ENCODE measurements around the gene AHDC1.
A peak's percentile ranks its signal among the peaks of the same experiment; 100 is the strongest.
"Not testable (repeated sequence)": the region's sequence is repeated elsewhere in the genome, so short reads cannot be mapped to it uniquely, and the experiment has no call there.

The AHDC1 gene, protein sequence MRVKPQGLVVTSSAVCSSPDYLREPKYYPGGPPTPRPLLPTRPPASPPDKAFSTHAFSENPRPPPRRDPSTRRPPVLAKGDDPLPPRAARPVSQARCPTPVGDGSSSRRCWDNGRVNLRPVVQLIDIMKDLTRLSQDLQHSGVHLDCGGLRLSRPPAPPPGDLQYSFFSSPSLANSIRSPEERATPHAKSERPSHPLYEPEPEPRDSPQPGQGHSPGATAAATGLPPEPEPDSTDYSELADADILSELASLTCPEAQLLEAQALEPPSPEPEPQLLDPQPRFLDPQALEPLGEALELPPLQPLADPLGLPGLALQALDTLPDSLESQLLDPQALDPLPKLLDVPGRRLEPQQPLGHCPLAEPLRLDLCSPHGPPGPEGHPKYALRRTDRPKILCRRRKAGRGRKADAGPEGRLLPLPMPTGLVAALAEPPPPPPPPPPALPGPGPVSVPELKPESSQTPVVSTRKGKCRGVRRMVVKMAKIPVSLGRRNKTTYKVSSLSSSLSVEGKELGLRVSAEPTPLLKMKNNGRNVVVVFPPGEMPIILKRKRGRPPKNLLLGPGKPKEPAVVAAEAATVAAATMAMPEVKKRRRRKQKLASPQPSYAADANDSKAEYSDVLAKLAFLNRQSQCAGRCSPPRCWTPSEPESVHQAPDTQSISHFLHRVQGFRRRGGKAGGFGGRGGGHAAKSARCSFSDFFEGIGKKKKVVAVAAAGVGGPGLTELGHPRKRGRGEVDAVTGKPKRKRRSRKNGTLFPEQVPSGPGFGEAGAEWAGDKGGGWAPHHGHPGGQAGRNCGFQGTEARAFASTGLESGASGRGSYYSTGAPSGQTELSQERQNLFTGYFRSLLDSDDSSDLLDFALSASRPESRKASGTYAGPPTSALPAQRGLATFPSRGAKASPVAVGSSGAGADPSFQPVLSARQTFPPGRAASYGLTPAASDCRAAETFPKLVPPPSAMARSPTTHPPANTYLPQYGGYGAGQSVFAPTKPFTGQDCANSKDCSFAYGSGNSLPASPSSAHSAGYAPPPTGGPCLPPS (N-terminal part only)

DNA sequence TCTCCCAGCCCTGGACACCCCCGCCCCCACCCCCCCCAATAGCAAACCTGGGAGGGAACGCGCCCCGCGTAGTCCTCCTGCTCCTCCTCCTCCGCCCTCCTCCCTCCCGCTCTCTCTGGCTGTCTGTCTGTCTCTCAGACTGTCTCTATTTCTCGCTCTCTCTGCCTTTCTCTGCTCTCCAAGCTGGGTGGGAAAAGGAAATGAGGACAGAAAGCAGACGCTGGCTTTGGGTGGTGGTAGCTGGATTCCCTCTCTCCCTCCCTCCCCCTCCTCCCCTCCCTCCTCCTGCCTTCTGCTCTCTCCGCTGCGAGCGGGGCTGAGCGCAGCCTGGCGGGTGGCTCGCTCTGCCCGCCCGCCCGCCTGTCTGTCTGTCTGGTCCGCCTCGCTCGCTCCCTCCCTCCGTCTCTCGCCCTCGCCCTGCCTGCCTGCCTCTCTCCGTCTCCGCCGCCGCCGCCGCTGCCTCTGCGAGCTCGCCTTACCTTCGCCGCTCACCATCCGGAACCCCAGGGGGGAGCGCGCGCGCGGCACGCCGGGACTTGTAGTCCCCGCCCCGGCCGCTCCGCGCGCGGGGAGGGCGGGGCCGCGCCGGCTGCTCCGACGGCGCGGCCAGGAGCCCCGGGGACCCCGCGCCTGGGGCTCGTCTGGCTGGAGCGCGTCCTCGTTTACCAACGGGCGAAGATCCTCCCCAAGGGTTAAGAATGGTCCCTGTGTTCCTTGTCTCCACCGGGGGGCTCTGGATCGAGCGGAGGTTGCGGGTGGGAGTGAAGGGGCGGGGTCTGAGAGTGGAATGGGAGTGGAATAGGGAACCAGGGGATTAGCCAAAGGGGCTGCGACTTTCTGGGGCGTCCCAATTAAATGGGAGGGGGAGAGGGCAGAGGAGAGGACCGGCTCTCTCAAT lies at the start of gene AHDC1:
Gene AHDC1 (minus strand): TSS at position 464 of the 898 bp plus-strand sequence. CDS start 52,029 bp downstream, outside the sequence.
- FAIRE-seq (no peak), DNase-seq (ENCODE audit: low spot score) (peak; percentile 68)

DNA sequence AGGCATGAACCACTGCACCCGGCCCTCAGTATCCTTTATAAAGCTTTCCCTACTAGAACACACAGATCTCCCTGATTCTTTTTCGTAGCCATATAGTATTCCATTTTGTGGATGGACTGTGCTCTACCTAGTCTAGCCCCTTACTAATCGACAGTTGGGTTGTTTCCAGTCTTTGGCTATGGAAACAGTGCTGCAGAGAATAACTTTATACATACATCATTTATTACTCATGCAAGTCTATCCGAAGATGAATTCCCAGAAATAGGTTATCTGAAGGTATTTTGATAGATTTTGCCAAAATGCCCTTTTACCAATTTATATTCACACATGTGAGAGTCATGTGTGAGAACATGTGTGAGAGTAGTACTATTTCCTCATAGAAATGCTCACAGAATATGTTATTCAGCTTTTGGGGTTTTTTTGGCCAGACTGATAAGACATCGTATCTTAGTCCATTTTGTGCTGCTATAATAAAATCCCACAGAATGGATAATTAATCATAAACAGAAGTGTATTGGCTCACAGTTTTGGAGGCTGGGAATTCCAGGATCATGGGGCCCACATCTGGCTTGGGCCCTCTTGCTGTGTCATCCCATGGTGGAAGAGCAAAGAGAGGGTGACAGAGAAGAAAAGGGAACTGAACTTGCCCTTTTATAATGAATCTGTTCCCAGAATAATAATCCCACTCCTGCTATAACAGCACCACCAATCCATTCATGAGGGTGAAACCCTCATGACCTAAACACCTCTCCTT lies 48.3 kb upstream of the AHDC1 start:
- FAIRE-seq (no peak), DNase-seq (ENCODE audit: low spot score) (no peak)

DNA sequence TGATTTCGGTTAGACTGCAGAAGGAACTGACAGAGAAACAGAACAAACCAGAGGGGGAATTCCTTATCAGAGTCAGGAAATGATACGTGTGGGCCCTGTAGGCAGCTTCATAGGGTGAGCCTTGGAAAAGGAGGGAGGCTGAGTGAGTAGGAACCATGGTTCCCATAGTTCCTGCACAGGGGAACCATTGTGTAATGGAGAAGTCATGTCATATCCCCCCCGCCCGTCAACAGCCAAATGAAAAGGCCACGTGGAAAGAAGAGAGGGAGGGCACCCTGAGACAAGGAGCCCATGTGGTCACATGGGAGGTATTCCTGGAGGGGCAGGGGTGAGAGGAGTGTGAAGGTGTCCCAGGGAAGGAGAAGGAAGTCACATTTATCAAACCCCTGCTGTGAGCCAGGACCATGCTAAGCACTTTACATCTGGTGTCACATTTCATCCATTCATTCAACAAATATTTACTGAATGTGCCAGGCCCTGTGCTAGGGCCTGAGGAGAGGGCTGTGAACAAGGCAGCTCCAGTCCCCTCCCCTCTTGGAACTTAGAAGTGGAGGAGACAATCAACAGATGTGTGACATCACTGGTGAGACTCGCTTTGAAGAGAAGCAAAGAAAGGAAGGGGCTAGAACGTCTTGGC lies 46.7 kb upstream of the AHDC1 start:
- FAIRE-seq, result no peak
- DNase-seq (ENCODE audit: low spot score), result peak; percentile 29

DNA sequence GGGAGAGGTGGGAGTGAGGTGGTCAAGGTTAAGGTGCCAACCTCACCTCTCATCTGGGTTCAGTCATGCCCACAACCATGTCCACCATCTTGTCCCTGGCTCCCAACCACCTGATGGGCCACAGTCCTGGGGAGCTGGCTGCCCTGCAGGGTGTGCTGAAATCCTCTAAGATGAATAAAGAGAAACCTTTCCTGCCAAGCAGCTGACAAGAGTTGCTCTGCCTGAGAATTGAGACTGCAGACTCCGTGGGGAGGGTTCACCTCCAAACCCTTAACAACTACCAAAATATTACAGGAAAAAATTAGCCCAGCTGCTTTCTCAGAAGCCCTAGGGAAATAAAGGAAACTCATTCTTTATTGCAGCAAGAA lies 46.2 kb upstream of the AHDC1 start:
- DNase-seq (ENCODE audit: low spot score), result no peak
- no peak for FAIRE-seq

DNA sequence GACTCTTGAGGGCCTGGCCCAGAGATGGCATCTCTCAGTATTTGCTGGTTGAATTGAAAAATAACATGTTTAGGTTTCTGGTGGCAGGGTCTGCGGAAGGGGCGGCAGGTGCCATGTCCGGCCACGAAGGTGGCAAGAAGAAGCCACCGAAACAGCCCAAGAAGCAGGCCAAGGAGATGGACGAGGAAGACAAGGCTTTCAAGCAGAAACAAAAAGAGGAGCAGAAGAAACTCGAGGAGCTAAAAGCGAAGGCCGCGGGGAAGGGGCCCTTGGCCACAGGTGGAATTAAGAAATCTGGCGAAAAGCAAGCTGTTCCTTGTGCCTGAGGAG lies 45.3 kb upstream of the AHDC1 start:
- FAIRE-seq (no peak), DNase-seq (ENCODE audit: low spot score) (no peak)

DNA sequence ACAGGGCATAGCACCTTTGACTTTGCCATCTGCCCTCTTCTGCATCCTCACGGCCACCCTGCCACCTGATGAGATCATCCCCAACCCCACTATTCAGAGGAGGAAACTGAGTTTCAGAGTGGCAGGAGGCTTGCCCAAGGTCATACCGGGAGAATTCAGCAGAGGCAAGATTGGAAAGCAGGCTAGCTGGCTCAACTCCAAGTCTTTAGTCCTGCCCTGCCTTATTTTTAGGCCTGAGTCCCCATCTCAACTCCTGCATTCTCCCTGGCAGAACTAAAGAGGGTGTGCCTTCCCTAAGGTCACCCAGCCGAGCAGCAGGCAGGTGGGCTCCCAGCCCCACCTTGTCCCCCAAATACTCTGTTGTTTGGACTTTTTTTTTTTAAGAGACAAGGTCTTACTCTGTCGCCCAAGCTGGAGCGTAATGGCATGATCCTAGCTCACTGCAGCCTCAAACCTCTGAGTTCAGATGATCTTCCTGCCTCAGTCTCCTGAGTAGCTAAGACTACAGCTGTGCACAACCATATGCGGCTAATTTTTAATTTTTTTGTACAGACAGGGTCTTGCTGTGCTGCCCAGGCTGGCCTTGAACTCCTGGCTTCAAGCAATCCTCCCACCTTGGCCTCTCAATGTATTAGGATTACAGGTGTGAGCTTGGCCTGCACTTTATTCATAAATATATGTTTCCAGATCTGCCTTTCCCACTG lies 44.8 kb upstream of the AHDC1 start:
- DNase-seq (ENCODE audit: low spot score) (no peak), FAIRE-seq (no peak)

DNA sequence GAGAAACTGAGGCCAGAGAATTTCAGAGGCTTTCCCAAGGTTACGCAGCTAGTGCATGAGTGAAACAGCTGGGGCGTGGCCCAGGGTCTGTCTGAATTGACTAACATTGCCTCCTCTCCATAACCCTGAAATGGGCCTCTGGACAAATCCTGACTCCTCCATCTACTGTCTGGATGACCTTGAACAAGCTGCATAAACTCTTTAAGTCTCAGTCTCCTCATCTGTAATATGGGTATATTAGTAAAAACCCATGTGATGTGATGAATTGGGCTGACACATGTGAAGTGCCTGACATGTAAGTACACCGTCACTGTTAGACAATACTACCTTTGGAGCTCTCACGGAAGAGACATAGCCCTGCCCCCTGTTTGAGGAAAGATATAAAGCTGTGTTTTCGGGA lies 43.4 kb upstream of the AHDC1 start:
- FAIRE-seq (no peak), DNase-seq (ENCODE audit: low spot score) (no peak)

DNA sequence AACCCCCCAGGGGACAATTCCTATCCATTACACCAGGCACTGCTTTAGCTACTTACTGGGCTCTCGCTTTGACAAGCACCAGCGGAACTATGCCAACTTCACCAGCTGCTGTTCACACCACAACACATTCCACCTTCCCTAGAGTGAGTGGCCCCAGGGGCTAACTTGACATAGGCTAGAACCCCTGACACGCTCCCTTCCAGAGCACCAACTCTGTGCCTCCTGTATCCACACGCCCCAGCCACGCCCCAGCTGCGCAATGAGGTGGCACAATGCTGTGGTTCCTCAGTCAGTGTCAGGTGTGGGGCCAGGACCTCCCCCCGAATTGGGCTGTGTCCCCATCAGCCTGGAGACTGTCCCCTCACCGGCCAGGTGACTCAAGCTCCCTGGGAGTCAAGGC lies 42.7 kb upstream of the AHDC1 start:
- no peak for FAIRE-seq
- no peak for DNase-seq (ENCODE audit: low spot score)

DNA sequence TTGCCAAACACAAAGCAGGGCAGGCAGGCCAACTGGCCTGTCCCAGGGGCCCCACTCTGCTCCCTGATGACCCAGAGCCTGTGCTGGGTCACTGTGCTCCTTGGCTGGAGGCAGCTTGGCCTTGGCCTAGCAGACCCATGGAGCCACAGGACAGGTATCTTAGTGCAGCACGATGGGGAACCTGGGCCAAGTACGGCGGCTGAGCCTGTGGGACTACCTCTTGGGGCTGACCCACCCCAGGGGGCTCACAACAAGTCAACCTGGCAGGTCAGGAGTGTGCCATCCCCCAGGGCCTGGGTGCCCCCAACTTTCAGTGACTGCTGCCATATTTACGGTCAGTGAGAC lies 41.1 kb upstream of the AHDC1 start:
- DNase-seq (ENCODE audit: low spot score) (no peak), FAIRE-seq (no peak)

DNA sequence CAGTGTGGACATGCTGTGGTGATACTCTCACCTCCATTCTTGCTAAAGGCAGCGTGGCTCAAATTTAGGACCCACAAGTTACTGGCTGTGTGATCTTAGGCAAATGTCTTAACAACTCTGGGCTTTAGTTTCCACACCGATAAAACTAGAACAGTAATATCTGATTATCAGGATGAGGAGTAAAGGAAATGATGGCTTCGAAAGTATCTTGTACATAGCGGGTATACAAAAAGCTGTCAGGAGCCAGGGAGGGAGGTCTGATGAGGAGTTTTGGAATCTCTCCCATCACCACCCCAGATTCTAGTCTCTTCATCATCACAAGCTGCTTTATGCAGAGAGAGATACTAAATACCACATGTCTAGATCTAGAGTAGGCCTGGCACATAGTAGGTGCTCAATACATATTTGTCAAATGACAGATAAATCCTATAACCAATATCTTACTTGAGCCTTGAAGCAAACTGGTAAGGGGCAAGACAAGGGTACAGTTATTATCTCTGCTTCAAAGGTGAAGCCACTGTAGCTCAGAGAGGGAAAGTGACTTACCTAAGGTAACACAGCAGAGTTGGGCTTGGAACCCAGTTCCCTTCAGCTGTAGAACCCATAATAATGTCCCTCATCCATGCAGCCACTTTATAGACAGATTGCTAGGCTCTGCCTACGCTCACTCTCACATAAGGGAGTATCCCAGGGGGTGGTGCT lies 40.6 kb upstream of the AHDC1 start:
- no peak for FAIRE-seq
- no peak for DNase-seq (ENCODE audit: low spot score)

DNA sequence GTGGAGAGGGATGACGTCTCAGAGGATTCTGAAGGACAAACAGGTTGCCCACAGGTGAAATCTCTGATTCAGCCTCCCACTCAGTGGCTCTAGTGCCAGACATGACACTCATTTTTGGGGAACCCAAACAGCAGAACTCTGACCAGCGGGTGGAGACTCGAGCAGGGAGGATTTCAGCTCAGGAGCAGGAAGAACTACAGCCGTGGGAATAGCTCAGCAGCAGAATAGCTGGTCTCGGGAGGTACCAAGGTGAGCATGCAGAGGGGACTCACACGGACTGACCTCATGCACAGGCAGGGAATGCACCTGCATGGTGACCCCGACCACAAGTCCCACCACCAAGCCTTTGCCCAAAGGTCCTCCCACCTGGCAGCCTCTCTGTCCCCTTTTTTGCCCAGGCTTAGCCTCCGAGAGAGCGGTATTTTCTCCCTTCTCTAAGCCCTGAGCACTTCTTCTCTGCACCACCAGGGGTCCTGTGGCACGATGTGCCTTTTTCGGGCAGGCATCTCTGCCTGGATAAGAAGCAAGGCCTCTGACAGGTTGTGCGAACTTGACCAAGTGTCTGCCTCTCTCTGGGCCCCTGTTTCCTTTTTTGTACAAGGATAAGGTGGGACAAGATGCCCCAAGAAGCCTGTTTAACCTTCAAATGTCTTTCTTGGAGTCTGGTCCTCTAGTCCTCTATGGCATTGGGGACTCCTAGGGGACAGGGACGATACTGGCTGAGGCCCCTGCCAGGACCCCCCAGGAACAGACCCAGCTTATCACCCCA lies 39.8 kb upstream of the AHDC1 start:
- DNase-seq (ENCODE audit: low spot score) (no peak), FAIRE-seq (no peak)

DNA sequence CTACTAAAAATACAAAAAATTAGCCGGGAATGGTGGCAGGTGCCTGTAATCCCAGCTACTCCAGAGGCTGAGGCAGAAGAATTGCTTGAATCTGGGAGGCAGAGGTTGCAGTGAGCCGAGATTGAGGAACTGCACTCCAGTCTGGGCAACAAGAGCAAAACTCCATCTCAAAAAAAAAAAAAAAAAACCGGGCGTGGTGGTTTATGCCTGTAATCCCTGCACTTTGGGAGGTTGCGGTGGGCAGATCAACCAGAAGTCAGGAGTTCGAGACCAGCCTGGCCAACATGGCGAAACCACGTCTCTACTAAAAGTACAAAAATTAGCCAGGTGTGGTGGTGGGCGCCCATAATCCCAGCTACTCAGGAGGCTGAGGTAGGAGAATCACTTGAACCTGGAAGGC lies 36.6 kb upstream of the AHDC1 start:
- not testable (repeated sequence) for DNase-seq (ENCODE audit: low spot score)

DNA sequence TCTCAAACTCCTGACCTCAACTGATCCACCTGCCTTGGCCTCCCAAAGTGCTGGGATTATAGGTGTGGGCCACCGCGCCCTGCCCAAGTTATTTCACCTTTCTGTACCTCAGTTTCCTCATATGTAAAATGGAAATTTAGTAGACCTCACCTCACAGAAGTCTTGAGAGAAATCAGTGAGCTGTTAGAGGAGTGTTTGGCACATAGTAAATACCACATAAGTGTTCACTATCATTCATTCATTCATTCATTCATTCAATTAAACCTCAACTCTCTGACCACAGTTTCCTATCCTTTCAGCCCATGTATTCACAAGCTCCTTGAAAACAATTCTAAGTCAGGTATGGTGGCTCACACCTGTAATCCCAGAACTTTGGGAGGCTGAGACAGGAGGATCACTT lies 34.9 kb upstream of the AHDC1 start:
- no peak for FAIRE-seq
- no peak for DNase-seq (ENCODE audit: low spot score)

More for the DNA sequence above, 36.6 kb upstream of the AHDC1 start:
- FAIRE-seq, result not testable (repeated sequence)

DNA sequence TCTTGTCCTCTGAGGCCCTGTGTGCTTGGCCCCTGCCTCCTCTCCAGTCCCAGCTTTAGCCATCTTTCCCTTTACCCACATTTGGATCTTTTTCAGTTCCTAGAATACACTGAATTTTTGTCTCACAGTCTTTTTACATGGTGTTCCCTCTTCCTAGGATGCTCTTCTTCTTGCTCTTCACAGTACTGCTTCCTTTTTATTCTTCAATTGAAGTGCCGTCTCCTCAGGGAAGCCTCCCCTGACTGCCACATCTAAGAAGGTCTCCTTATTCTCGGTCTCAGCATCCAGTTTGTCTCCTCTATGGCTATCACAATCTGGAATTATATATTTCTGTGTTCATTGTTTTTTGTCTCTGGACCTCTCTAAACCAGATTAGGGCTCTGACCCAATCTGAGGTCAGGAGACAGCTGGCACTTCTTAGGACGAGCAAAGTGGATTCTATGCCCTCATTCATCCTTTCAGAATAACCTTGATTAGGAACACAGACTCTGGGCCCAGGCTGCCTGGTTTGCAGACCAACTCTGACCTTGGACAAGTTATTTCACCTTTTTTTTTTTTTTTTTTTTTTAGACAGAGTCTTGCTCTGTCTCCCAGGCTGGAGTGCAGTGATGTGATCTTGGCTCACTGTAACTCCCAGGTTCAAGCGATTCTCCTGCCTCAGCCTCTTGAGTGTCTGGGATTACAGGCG lies 34.2 kb upstream of the AHDC1 start:
- DNase-seq (ENCODE audit: low spot score), result no peak
- no peak for FAIRE-seq

DNA sequence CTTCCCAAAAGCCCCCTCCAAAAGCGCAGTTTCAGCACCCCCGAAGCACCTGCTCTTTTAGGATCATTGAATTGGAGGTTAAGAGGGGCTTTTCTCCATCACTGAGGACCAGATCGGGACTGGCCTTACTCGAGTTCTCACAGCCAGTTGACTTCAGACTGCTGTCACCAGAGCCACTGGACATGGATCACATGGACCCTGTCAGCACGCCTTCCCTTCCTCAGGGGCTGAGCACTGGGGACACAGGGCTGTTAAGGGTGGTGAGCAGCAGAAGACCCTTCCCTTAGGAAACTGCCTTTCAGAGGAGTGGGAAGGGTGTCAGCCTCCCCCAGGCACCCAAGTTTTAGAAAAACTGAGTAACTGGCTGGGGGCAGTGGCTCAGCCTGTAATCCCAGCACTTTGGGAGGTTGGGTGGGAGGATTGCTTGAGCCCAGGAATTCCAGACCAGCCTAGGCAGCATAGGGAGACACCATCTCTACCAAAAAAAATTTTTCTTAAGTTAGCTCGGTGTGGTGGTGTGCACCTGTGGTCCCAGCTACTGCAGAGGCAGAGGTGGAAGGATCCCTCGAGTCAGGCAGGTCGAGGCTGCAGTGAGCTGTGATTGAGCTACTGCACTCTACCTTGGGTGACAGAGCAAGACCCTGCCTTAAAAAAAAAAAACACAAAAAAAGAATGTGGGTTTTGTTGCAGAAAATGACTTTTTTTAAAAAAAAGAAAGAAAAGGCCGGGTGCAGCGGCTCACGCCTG lies 31.6 kb upstream of the AHDC1 start:
- FAIRE-seq, result no peak
- no peak for DNase-seq (ENCODE audit: low spot score)

DNA sequence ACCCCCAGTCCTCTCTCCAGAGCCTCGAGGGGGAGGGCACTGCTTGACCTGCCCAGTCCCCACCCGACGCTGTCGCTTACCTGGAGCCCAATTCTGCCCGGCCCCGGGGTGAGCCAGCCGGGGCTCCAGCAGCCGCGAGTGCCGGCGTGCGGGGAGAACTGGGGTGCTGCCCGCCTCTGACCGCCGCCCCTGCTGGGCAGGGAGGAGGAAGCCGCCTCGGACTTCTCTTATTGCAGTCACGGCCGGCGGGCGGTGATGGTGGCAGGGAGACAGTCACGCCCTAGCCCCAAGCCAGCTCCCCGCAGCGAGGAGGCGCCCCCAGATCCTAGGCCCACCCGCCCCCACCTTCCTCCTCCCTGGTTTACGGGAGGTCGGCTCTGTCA lies 31.0 kb upstream of the AHDC1 start, which contains the start of gene FGR:
Gene FGR (minus strand): TSS at position 201 of the 383 bp plus-strand sequence. CDS start 11,269 bp downstream, outside the sequence.
- DNase-seq (ENCODE audit: low spot score), result no peak
- FAIRE-seq, result no peak
